GM18508 (cell line): ENCODE measurements around the gene STX12.
"Not testable (repeated sequence)": the region's sequence is repeated elsewhere in the genome, so short reads cannot be mapped to it uniquely, and the experiment has no call there.

Experiments
- ATAC-seq: cut with Tn5 transposase; IDR thresholded peaks from one replicate; pipeline ENCODE4 v1.9.1; 2021; ENCODE audit warnings: moderate number of reproducible peaks; ENCODE audit not compliant: insufficient read depth, unreplicated experiment

The STX12 gene

GRCh38 chr1:27824411-27824810 lies 51.4 kb downstream of the STX12 start:
- ATAC-seq, result no peak

GRCh38 chr1:27829339-27829960 lies 56.4 kb downstream of the STX12 start:
- ATAC-seq, result not testable (repeated sequence)

GRCh38 chr1:27830621-27831440 lies 57.8 kb downstream of the STX12 start, which contains the start of gene PPP1R8:
TSS of gene PPP1R8 (plus strand) at chr1:27830782. CDS start at chr1:27830836, 54 bp downstream.
- peak; percentile 70 for ATAC-seq

GRCh38 chr1:27831568-27832410 lies 58.8 kb downstream of the STX12 start:
- no peak for ATAC-seq

GRCh38 chr1:27832762-27833161 lies 59.7 kb downstream of the STX12 start:
- ATAC-seq, result no peak

- ATAC-seq, result no peak
Measured at GRCh38 chr1:27833470-27833869, 60.5 kb downstream of the STX12 start.

- no peak for ATAC-seq
Measured at GRCh38 chr1:27835046-27835445, 62.0 kb downstream of the STX12 start.

- ATAC-seq, result no peak
Measured at GRCh38 chr1:27835501-27835900, 62.5 kb downstream of the STX12 start.

GRCh38 chr1:27849951-27850350 lies 76.9 kb downstream of the STX12 start:
- ATAC-seq, result no peak

GRCh38 chr1:27855085-27855484 lies 82.1 kb downstream of the STX12 start:
- no peak for ATAC-seq

- no peak for ATAC-seq
Measured at GRCh38 chr1:27856561-27857343, 83.7 kb downstream of the STX12 start.

GRCh38 chr1:27857552-27857951 lies 84.5 kb downstream of the STX12 start:
- ATAC-seq, result not testable (repeated sequence)

GRCh38 chr1:27858072-27858948 lies 85.3 kb downstream of the STX12 start:
- ATAC-seq, result no peak

GRCh38 chr1:27858949-27859576 lies 86.0 kb downstream of the STX12 start:
- ATAC-seq, result no peak

GRCh38 chr1:27861436-27861835 lies 88.4 kb downstream of the STX12 start:
- ATAC-seq, result no peak

- ATAC-seq, result no peak
Measured at GRCh38 chr1:27862004-27862403, 89.0 kb downstream of the STX12 start.

- no peak for ATAC-seq
Measured at GRCh38 chr1:27862671-27863537, 89.9 kb downstream of the STX12 start.

- ATAC-seq, result no peak
Measured at GRCh38 chr1:27863538-27863915, 90.5 kb downstream of the STX12 start.
